Liver (tissue), 9 donors: Measurements from ENCODE around the gene FCN3. TPM values are rescaled to one million over a fixed set of nuclear protein-coding genes. Genes with fewer than 3 reads are reported as not detected.

Experiments
- DNase-seq: peaks from one replicate; pipeline ENCODE4 v3.0.0-alpha.2; 2017; ENCODE audit warnings: low spot score
- H3K27ac ChIP-seq, 2 donors: one replicate each; pipeline ENCODE4 v1.7.0; 2013; ENCODE audit warnings: inconsistent platforms in 2 of 2, low read length in 2 of 2, control low read depth in 1 of 2, low read depth in 1 of 2, mild to moderate bottlenecking in 1 of 2
- H3K27me3 ChIP-seq, 4 donors: one replicate each; pipeline versions ENCODE4 v1.6.1 to v1.7.0; 2013; ENCODE audit warnings: low read length in 3 of 4, inconsistent platforms in 1 of 4, mild to moderate bottlenecking in 1 of 4, moderate library complexity in 1 of 4; ENCODE audit not compliant: control insufficient read depth in 4 of 4, insufficient read depth in 4 of 4
- H3K36me3 ChIP-seq, 4 donors: one replicate each; pipeline versions ENCODE4 v1.6.1 to v1.7.0; 2013; ENCODE audit warnings: low read length in 3 of 4, mild to moderate bottlenecking in 3 of 4, low read depth in 1 of 4, moderate library complexity in 1 of 4; ENCODE audit not compliant: control insufficient read depth in 4 of 4, insufficient read depth in 3 of 4
- H3K4me1 ChIP-seq, 4 donors: one replicate each; pipeline versions ENCODE4 v1.6.1 to v1.7.0; 2013; ENCODE audit warnings: low read length in 3 of 4, mild to moderate bottlenecking in 3 of 4, moderate library complexity in 1 of 4; ENCODE audit not compliant: control insufficient read depth in 4 of 4, insufficient read depth in 4 of 4
- H3K4me3 ChIP-seq, 3 donors: one replicate each; pipeline versions ENCODE4 v1.6.1 to v1.7.0; 2013; ENCODE audit warnings: low read length in 3 of 3, control low read depth in 1 of 3, low read depth in 1 of 3, mild to moderate bottlenecking in 1 of 3
- H3K9ac ChIP-seq, 2 donors: one replicate each; pipeline ENCODE4 v1.7.0; 2013; ENCODE audit warnings: low read length in 2 of 2, mild to moderate bottlenecking in 2 of 2, moderate library complexity in 2 of 2, control low read depth in 1 of 2, low read depth in 1 of 2
- H3K9me3 ChIP-seq, 4 donors: one replicate each; pipeline versions ENCODE4 v1.6.1 to v1.7.0; 2013; ENCODE audit warnings: low read length in 3 of 4; ENCODE audit not compliant: control insufficient read depth in 4 of 4
- EGR1 ChIP-seq, 2 donors: IDR thresholded peaks; 2 replicates each; pipeline ENCODE4 v1.6.1; 2016 to 2018; ENCODE audit warnings: antibody characterized with exemption in 2 of 2, low read depth in 2 of 2
- FOXA1 ChIP-seq: IDR thresholded peaks from 2 replicates; pipeline ENCODE4 v1.6.1; 2016; ENCODE audit warnings: antibody characterized with exemption
- GABPA ChIP-seq, 2 donors: IDR thresholded peaks in 1 of 2; conservative IDR thresholded peaks in 1 of 2; 2 replicates each; pipeline ENCODE4 v1.6.1; 2016; ENCODE audit warnings: antibody characterized with exemption in 2 of 2, mild to moderate bottlenecking in 1 of 2, moderate library complexity in 1 of 2
- HNF4A ChIP-seq, 2 donors: conservative IDR thresholded peaks; 2 replicates each; pipeline ENCODE4 v1.6.1; 2016; ENCODE audit warnings: antibody characterized with exemption in 2 of 2, mild to moderate bottlenecking in 2 of 2
- HNF4G ChIP-seq: IDR thresholded peaks from 2 replicates; pipeline ENCODE4 v1.6.1; 2016; ENCODE audit warnings: antibody characterized with exemption
- JUND ChIP-seq, 2 donors: IDR thresholded peaks; 2 replicates each; pipeline ENCODE4 v1.6.1; 2016; ENCODE audit warnings: antibody characterized with exemption in 2 of 2
- NR2F2 ChIP-seq: IDR thresholded peaks from 2 replicates; pipeline ENCODE4 v1.6.1; 2016; ENCODE audit warnings: antibody characterized with exemption
- RAD21 ChIP-seq, 2 donors: IDR thresholded peaks; 2 replicates each; pipeline ENCODE4 v1.6.1; 2016; ENCODE audit warnings: antibody characterized with exemption in 2 of 2, mild to moderate bottlenecking in 2 of 2
- RXRA ChIP-seq, 2 donors: IDR thresholded peaks; 2 replicates each; pipeline ENCODE4 v1.6.1; 2017 to 2018; ENCODE audit warnings: antibody characterized with exemption in 2 of 2, mild to moderate bottlenecking in 1 of 2
- SP1 ChIP-seq: IDR thresholded peaks from 2 replicates; pipeline ENCODE4 v1.6.1; 2018; ENCODE audit warnings: antibody characterized with exemption, mild to moderate bottlenecking
- YY1 ChIP-seq: IDR thresholded peaks from 2 replicates; pipeline ENCODE4 v1.6.1; 2016; ENCODE audit warnings: antibody characterized with exemption, mild to moderate bottlenecking
- WGBS: extraction: QIAGEN DNeasy Blood & Tissue Kit; methylation state at CpG from one replicate; pipeline ENCODE4 v1.1.7; 2013; 5-methylcytosine and 5-hydroxymethylcytosine counted together
- polyA plus RNA-seq, 2 donors: library from polyadenylated mRNA; stranded (reverse) in 1 of 2; unstranded in 1 of 2; fragments of 200-250 nt in 1 of 2; fragments of >200 nt in 1 of 2; fragmentation: Nextera tagmentation in 1 of 2; extraction: Ambion mirVana in 1 of 2; gene quantifications; one replicate each; pipeline versions ENCODE4 v1.2.1 to v1.2.3, GENCODE V29; 2013 to 2015
- total RNA-seq, 2 donors: library from RNA; depleted of rRNA; stranded (reverse); fragments of >200 nt; gene quantifications; one replicate each; pipeline ENCODE4 v1.2.3, GENCODE V29; 2014
- TF ChIP-seq, protein P1 (sequence below): IDR thresholded peaks from 2 replicates; pipeline ENCODE4 v1.6.1; 2016; ENCODE audit warnings: antibody characterized with exemption
- TF ChIP-seq, protein P2 (sequence below): IDR thresholded peaks from 2 replicates; pipeline ENCODE4 v1.6.1; 2016; ENCODE audit warnings: antibody characterized with exemption
- TF ChIP-seq, protein P3 (sequence below): IDR thresholded peaks from 2 replicates; pipeline ENCODE4 v1.6.1; 2016; ENCODE audit warnings: antibody characterized with exemption
- TF ChIP-seq, protein P4 (sequence below): fragments of 150-350 bp; IDR thresholded peaks from 2 replicates; pipeline ENCODE4 v1.5.1; 2017; ENCODE audit warnings: improper control_type of control experiment, low read depth, low read length; ENCODE audit not compliant: missing input control
- TF ChIP-seq, protein P5 (sequence below): IDR thresholded peaks from 2 replicates; pipeline ENCODE4 v1.6.1; 2016; ENCODE audit warnings: antibody characterized with exemption, mild to moderate bottlenecking
- donor health status: healthy.
- donor health status: healthy.
- donor health status: healthy.
- donor health status: healthy.
- donor health status: healthy.

FCN3 gene
- total and polyA plus RNA-seq, 4 donors = 87.3 to 310 (median 137) TPM

DNA sequence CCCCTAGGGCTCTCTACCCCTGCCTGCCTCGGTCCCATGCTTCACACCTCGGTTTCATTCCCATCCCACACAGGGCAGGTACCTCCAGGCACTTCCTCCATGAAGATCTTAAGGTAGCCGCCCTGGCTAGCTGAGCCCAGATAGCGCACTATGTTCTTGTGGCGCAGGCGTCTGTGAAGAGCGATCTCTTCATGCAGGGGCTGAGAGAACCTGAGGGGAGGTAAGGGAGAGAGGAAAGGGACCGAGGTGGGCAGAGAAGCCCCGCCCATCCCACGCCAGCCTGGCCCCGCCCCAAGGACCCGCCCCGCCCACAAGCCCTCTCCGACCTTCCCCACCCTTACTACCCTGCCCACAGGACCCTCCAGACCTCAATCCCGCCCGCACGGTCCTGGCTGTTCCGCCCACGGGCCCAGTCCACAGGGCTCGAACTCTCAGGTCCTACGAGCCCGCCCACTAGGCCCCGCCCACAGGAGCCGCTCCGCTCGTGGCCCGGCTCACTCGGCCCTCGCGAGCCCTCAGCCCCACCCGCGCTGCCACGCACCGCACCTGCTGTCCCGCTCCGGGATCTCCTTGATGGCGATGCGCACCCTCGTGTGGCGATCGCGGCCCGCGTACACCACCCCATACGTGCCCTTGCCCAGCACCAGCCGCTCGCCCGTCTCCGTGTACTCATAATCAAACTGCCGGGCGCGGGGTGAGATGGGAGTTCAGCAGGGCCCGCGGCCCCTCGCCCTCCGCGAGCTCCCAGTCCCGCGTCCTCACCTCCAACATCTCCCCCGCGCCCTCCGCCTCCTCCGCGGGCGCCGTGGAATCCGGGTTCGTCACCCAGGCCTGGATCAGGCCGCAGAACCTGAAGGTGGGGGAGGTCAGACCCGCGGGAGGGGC is 14.2 kb downstream of the FCN3 start:
- Histone ChIP-seq H3K27ac (no peak overlapping the region), H3K27me3 (no peaks in the 10 kb centered on the region), H3K9ac (no peak overlapping the region), H3K9me3 (no peaks in the 10 kb centered on the region), H3K36me3 (no peaks in the 10 kb centered on the region), H3K4me3 (peak overlapping the region in 1 of 3 donors; percentile 11), H3K4me1 (peaks cover 0 to 18% (median 11%) of the 10 kb centered on the region in 4 donors)
- WGBS = 38% methylated on average over 71 of the region's 71 CpGs
- DNase-seq = no peak
- TF ChIP-seq, protein P1, sequence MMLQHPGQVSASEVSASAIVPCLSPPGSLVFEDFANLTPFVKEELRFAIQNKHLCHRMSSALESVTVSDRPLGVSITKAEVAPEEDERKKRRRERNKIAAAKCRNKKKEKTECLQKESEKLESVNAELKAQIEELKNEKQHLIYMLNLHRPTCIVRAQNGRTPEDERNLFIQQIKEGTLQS = no peak
- TF ChIP-seq HNF4G = no peak
- TF ChIP-seq, protein P2, sequence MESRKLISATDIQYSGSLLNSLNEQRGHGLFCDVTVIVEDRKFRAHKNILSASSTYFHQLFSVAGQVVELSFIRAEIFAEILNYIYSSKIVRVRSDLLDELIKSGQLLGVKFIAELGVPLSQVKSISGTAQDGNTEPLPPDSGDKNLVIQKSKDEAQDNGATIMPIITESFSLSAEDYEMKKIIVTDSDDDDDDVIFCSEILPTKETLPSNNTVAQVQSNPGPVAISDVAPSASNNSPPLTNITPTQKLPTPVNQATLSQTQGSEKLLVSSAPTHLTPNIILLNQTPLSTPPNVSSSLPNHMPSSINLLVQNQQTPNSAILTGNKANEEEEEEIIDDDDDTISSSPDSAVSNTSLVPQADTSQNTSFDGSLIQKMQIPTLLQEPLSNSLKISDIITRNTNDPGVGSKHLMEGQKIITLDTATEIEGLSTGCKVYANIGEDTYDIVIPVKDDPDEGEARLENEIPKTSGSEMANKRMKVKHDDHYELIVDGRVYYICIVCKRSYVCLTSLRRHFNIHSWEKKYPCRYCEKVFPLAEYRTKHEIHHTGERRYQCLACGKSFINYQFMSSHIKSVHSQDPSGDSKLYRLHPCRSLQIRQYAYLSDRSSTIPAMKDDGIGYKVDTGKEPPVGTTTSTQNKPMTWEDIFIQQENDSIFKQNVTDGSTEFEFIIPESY = no peak
- no peak for TF ChIP-seq SP1
- no peak for TF ChIP-seq YY1
- TF ChIP-seq, protein P3, sequence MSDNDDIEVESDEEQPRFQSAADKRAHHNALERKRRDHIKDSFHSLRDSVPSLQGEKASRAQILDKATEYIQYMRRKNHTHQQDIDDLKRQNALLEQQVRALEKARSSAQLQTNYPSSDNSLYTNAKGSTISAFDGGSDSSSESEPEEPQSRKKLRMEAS = no peak
- no peak for TF ChIP-seq JUND (IDR thresholded peaks at IDR 0.05)
- TF ChIP-seq, protein P4, sequence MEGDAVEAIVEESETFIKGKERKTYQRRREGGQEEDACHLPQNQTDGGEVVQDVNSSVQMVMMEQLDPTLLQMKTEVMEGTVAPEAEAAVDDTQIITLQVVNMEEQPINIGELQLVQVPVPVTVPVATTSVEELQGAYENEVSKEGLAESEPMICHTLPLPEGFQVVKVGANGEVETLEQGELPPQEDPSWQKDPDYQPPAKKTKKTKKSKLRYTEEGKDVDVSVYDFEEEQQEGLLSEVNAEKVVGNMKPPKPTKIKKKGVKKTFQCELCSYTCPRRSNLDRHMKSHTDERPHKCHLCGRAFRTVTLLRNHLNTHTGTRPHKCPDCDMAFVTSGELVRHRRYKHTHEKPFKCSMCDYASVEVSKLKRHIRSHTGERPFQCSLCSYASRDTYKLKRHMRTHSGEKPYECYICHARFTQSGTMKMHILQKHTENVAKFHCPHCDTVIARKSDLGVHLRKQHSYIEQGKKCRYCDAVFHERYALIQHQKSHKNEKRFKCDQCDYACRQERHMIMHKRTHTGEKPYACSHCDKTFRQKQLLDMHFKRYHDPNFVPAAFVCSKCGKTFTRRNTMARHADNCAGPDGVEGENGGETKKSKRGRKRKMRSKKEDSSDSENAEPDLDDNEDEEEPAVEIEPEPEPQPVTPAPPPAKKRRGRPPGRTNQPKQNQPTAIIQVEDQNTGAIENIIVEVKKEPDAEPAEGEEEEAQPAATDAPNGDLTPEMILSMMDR = no peak
- no peak for TF ChIP-seq RXRA (IDR thresholded peaks at IDR 0.05)
- TF ChIP-seq RAD21 (IDR thresholded peaks at IDR 0.05) = no peak
- no peak for TF ChIP-seq EGR1 (IDR thresholded peaks at IDR 0.05; ENCODE audit: low read depth in 2 of 2)
- no peak for TF ChIP-seq NR2F2
- TF ChIP-seq FOXA1 = no peak

DNA sequence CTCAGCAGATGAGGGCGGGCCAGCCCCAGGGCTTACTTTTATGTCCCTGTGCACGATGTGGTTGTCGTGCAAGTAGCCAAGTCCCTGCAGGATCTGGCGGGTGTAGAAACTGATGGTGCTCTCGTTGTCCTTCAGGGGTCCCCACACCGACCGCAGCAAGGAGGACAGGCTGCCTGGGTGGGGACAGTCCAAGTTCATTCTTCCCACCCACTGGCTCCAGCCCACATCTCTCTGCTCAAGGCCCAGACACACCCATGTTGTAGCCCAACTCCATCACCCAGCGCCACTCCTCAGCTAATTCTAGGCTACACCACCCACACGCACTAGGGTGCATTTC is 14.8 kb downstream of the FCN3 start:
- Histone ChIP-seq H3K36me3 (no peaks in the 10 kb centered on the region), H3K4me3 (no peak overlapping the region)

More for the DNA sequence above, 14.8 kb downstream of the FCN3 start:
- H3K4me1 ChIP-seq = peaks cover 0 to 12% (median 8%) of the 10 kb centered on the region in 4 donors
- no peaks in the 10 kb centered on the region for H3K9me3 ChIP-seq
- no peak for TF ChIP-seq RXRA (IDR thresholded peaks at IDR 0.05)
- TF ChIP-seq FOXA1 = no peak
- no peak for TF ChIP-seq JUND (IDR thresholded peaks at IDR 0.05)
- TF ChIP-seq, protein P2 = no peak
- TF ChIP-seq RAD21 (IDR thresholded peaks at IDR 0.05) = no peak
- no peak for TF ChIP-seq HNF4G
- TF ChIP-seq, protein P3 = no peak
- TF ChIP-seq, protein P4 = no peak
- TF ChIP-seq, protein P5, sequence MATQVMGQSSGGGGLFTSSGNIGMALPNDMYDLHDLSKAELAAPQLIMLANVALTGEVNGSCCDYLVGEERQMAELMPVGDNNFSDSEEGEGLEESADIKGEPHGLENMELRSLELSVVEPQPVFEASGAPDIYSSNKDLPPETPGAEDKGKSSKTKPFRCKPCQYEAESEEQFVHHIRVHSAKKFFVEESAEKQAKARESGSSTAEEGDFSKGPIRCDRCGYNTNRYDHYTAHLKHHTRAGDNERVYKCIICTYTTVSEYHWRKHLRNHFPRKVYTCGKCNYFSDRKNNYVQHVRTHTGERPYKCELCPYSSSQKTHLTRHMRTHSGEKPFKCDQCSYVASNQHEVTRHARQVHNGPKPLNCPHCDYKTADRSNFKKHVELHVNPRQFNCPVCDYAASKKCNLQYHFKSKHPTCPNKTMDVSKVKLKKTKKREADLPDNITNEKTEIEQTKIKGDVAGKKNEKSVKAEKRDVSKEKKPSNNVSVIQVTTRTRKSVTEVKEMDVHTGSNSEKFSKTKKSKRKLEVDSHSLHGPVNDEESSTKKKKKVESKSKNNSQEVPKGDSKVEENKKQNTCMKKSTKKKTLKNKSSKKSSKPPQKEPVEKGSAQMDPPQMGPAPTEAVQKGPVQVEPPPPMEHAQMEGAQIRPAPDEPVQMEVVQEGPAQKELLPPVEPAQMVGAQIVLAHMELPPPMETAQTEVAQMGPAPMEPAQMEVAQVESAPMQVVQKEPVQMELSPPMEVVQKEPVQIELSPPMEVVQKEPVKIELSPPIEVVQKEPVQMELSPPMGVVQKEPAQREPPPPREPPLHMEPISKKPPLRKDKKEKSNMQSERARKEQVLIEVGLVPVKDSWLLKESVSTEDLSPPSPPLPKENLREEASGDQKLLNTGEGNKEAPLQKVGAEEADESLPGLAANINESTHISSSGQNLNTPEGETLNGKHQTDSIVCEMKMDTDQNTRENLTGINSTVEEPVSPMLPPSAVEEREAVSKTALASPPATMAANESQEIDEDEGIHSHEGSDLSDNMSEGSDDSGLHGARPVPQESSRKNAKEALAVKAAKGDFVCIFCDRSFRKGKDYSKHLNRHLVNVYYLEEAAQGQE = no peak
- TF ChIP-seq HNF4A (conservative IDR thresholded peaks at IDR 0.05) = no peak
- no peak for TF ChIP-seq GABPA (IDR thresholded peaks at IDR 0.05 in 1 of 2, conservative IDR thresholded peaks at IDR 0.05 in 1 of 2)
- no peak for TF ChIP-seq EGR1 (IDR thresholded peaks at IDR 0.05; ENCODE audit: low read depth in 2 of 2)
- TF ChIP-seq SP1 = no peak
- no peak for TF ChIP-seq NR2F2
- TF ChIP-seq, protein P1 = no peak
- no peak overlapping the region for H3K9ac ChIP-seq
- H3K27ac ChIP-seq = no peak overlapping the region
- no peaks in the 10 kb centered on the region for H3K27me3 ChIP-seq
- DNase-seq = no peak
- WGBS = 62% methylated on average over 9 of the region's 9 CpGs
